ENCODE measurements around the gene OR9A4.

The OR9A4 gene, protein sequence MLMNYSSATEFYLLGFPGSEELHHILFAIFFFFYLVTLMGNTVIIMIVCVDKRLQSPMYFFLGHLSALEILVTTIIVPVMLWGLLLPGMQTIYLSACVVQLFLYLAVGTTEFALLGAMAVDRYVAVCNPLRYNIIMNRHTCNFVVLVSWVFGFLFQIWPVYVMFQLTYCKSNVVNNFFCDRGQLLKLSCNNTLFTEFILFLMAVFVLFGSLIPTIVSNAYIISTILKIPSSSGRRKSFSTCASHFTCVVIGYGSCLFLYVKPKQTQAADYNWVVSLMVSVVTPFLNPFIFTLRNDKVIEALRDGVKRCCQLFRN

DNA sequence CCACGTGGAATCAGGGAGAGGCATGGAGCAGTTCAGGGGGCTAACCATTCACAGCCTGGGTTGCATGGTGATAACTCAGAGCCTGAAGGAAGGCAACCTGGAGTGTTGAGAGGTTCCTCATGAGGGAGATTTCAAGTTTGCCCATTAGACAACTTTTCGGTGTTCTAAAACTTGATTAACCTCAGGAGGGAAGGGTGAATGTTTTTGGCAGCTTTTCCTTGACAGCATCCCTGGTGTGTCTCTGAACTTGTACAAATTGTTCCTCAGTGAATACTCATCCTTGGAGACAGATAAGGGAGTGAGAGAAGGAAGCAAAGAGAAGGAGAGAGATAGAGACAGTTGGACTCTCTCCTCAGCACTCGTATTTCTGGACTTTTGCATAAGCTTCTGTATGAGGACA is at the start of gene OR9A4:
TSS of gene OR9A4 (plus strand) at position 301 of the 400 bp plus-strand sequence. CDS start 2,477 bp downstream, outside the sequence.
- H3K27me3 ChIP-seq (replicated peaks), result no peaks in the 10 kb centered on the region
- in situ Hi-C loops (cut with HindIII; ENCODE audit: low pct_ligation_motif_present, low sequenced_read_pairs), result no loop called here
- no peaks in the 10 kb centered on the region for H3K36me3 ChIP-seq (replicated peaks)
- TF ChIP-seq, protein P1, sequence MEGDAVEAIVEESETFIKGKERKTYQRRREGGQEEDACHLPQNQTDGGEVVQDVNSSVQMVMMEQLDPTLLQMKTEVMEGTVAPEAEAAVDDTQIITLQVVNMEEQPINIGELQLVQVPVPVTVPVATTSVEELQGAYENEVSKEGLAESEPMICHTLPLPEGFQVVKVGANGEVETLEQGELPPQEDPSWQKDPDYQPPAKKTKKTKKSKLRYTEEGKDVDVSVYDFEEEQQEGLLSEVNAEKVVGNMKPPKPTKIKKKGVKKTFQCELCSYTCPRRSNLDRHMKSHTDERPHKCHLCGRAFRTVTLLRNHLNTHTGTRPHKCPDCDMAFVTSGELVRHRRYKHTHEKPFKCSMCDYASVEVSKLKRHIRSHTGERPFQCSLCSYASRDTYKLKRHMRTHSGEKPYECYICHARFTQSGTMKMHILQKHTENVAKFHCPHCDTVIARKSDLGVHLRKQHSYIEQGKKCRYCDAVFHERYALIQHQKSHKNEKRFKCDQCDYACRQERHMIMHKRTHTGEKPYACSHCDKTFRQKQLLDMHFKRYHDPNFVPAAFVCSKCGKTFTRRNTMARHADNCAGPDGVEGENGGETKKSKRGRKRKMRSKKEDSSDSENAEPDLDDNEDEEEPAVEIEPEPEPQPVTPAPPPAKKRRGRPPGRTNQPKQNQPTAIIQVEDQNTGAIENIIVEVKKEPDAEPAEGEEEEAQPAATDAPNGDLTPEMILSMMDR (IDR thresholded peaks at IDR 0.05; ENCODE audit: low read depth, low read length, missing control alignments), result no peak
- H3K27ac ChIP-seq, result no peak within 1 kb of the TSS
- no peak within 1 kb of the TSS for H3K4me3 ChIP-seq (ENCODE audit: low read depth, low read length)
- DNase-seq, result no peak

DNA sequence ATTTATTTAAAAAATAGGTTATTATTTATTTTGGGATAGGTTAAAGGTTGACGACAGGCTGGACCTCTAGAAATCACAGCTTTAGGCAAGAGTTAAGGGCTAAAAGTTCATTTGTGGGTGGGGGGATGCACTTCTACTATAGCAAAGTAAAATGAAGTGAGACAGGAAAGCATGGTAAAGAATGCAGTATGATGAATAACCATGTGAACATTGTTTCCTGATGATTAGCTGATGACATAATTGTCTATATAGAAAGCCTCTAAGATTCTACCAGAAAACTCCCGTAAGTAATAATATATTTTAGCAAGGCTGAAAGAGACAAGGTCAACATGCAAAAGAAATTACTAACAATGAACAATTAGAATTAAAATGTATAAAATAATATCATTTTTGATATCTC is 49.2 kb upstream of the OR9A4 start:
- Histone ChIP-seq H3K27me3 (replicated peaks) (no peaks in the 10 kb centered on the region), H3K36me3 (replicated peaks) (no peaks in the 10 kb centered on the region), H3K4me3 (ENCODE audit: low read depth, low read length) (no peak overlapping the region), H3K27ac (no peak overlapping the region)
- in situ Hi-C loops (cut with HindIII; ENCODE audit: low pct_ligation_motif_present, low sequenced_read_pairs), result no loop called here
- DNase-seq, result no peak
- TF ChIP-seq, protein P1 (IDR thresholded peaks at IDR 0.05; ENCODE audit: low read depth, low read length, missing control alignments), result no peak

DNA sequence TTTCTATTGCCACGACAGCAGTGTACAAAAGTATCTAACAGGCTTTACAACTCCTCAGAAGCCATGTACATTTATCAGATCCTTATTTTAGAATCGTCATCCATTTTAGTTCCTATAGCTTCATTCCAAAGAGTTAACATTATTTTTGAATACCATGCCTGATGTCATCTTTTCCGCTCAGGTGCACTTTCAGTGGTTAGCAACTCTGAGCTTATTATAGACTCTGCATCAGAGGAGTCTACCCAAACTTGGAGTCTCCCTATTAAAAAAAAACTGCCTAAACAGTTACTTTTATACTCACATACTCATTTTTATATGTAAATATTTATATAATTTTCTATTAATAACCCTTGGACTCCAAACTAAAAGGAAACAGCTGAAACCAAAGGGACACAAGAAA is 43.3 kb upstream of the OR9A4 start:
- Histone ChIP-seq H3K27ac (no peak overlapping the region), H3K36me3 (replicated peaks) (no peaks in the 10 kb centered on the region), H3K27me3 (replicated peaks) (no peaks in the 10 kb centered on the region), H3K4me3 (ENCODE audit: low read depth, low read length) (no peak overlapping the region)
- TF ChIP-seq, protein P1 (IDR thresholded peaks at IDR 0.05; ENCODE audit: low read depth, low read length, missing control alignments), result no peak
- no peak for DNase-seq
- in situ Hi-C loops (cut with HindIII; ENCODE audit: low pct_ligation_motif_present, low sequenced_read_pairs), result no loop called here

DNA sequence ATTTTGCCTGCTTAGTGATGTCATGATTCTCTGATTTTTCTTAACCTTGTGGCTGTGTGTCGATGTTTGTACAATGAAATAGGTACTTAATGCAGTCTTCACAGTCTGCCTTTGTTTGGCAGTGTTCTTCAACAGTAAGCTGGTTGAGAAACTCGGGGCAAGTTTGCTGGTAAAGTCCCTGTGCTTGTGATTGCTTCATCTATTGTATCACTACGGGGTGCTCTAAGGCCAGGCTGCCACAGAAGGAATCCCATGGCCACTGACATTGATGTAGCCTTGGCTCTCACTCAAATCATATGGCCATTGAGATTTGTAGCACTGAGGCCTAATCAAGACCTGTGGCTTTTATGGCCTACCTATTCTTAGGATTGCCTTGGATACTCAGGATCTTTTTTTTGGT is 41.4 kb upstream of the OR9A4 start:
- in situ Hi-C loops (cut with HindIII; ENCODE audit: low pct_ligation_motif_present, low sequenced_read_pairs), result no loop called here
- Histone ChIP-seq H3K4me3 (ENCODE audit: low read depth, low read length) (no peak overlapping the region), H3K36me3 (replicated peaks) (no peaks in the 10 kb centered on the region), H3K27ac (no peak overlapping the region), H3K27me3 (replicated peaks) (no peaks in the 10 kb centered on the region)
- TF ChIP-seq, protein P1 (IDR thresholded peaks at IDR 0.05; ENCODE audit: low read depth, low read length, missing control alignments), result no peak
- DNase-seq, result no peak

DNA sequence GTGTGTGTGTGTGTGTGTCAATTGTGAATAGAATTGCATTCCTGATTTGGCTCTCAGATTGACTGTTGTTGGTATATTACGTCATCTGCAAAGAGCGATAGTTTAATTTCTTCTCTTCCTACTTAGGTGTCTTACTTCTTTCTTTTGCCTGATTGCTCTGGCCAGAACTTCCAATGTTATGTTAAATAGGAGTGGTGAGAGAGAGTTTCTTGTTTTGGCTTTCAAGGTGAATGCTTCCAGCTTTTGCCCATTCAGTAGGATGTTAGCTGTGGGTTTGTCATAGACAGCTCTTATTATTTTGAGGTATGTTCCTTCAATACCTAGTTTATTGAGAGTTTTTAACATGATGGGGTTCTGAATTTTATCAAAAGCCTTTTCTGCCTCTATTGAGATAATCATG is 40.7 kb upstream of the OR9A4 start:
- no peaks in the 10 kb centered on the region for H3K36me3 ChIP-seq (replicated peaks)
- H3K27me3 ChIP-seq (replicated peaks), result no peaks in the 10 kb centered on the region
- TF ChIP-seq, protein P1 (IDR thresholded peaks at IDR 0.05; ENCODE audit: low read depth, low read length, missing control alignments), result no peak
- in situ Hi-C loops (cut with HindIII; ENCODE audit: low pct_ligation_motif_present, low sequenced_read_pairs), result no loop called here
- no peak for DNase-seq
- no peak overlapping the region for H3K4me3 ChIP-seq (ENCODE audit: low read depth, low read length)
- H3K27ac ChIP-seq, result no peak overlapping the region

DNA sequence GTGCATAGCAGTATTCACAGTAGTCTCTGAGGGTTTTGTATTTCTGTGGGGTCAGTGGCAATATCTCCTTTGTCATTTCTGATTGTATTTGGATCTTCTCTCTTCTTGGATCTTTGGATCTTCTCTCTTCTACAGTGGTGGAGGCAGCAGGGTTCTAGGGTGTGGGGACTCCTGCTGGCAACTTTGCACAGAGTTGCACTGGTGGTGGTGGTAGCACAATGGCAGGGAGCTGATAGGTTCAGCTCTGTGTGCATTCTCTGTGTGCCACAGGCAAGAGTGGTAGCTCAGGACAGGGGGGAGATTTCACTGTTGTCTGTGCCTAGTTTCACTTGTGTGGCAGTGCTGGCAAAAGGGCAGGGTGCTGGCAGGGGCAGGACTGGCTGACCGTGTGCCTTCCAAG is 39.8 kb upstream of the OR9A4 start:
- TF ChIP-seq, protein P1 (IDR thresholded peaks at IDR 0.05; ENCODE audit: low read depth, low read length, missing control alignments), result no peak
- in situ Hi-C loops (cut with HindIII; ENCODE audit: low pct_ligation_motif_present, low sequenced_read_pairs), result no loop called here
- no peaks in the 10 kb centered on the region for H3K36me3 ChIP-seq (replicated peaks)

More for the DNA sequence above, 39.8 kb upstream of the OR9A4 start:
- no peaks in the 10 kb centered on the region for H3K27me3 ChIP-seq (replicated peaks)
- no peak overlapping the region for H3K4me3 ChIP-seq (ENCODE audit: low read depth, low read length)
- no peak for DNase-seq
- no peak overlapping the region for H3K27ac ChIP-seq
